ENCODE results near the gene SLC10A7. TPM values are rescaled to one million over a fixed set of nuclear protein-coding genes. Genes with fewer than 3 reads are reported as not detected.

The SLC10A7 gene
- total RNA-seq, 3 donors from 2014 or later (not counting 1 experiment from before 2014, with no cell fraction given): 16.0 to 29.4 (median 26.3) TPM

DNA sequence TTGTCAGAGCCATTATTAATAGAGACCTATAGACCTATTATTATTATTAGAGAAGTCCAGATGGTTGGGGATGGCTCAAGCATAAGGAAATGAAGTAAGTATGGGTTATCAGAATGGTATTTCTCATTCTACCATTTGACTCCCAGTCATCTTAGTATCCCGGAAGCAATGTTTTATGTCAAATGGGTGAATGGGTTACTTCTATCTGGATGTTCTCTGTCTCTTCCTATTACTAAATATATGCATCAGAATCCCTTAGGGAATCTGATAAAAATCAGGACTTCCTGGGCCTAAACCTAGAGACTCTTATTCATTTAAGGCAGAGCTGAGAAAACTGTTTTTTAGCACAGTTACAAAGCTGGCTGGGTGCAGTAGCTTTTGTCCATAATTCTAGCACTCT is 149.9 kb downstream of the SLC10A7 start:
- Histone ChIP-seq H3K4me1 (ENCODE audit: control insufficient read depth, insufficient read depth, low read length) (no peaks in the 10 kb centered on the region), H3K27me3 (ENCODE audit: control insufficient read depth, insufficient read depth, low read length) (no peaks in the 10 kb centered on the region), H3K4me3 (ENCODE audit: low read length) (no peak overlapping the region), H3K27ac (ENCODE audit: low read length) (no peak overlapping the region), H3K36me3 (ENCODE audit: control insufficient read depth, insufficient read depth, low read length) (no peaks in the 10 kb centered on the region), H3K9me3 (ENCODE audit: control insufficient read depth, insufficient read depth, low read length) (no peaks in the 10 kb centered on the region)
- no peak overlapping the region for H3K27ac Mint-ChIP-seq
- intact Hi-C loops (cut with micrococcal nuclease): no loop called here
- no peak overlapping the region for H3K4me3 Mint-ChIP-seq
- no peaks in the 10 kb centered on the region for H3K36me3 Mint-ChIP-seq
- no peaks in the 10 kb centered on the region for H3K9me3 Mint-ChIP-seq
- WGBS (ENCODE audit: insufficient coverage): no CpG with 5 or more reads among the region's 1 CpG
- ATAC-seq (no peak), DNase-seq (no peak)
- H3K27me3 Mint-ChIP-seq (ENCODE audit: low read depth in 2 of 2): no peaks in the 10 kb centered on the region
- H3K4me1 Mint-ChIP-seq: peaks cover 5 to 23% of the 10 kb centered on the region in 2 donors
- TF ChIP-seq, protein P1, sequence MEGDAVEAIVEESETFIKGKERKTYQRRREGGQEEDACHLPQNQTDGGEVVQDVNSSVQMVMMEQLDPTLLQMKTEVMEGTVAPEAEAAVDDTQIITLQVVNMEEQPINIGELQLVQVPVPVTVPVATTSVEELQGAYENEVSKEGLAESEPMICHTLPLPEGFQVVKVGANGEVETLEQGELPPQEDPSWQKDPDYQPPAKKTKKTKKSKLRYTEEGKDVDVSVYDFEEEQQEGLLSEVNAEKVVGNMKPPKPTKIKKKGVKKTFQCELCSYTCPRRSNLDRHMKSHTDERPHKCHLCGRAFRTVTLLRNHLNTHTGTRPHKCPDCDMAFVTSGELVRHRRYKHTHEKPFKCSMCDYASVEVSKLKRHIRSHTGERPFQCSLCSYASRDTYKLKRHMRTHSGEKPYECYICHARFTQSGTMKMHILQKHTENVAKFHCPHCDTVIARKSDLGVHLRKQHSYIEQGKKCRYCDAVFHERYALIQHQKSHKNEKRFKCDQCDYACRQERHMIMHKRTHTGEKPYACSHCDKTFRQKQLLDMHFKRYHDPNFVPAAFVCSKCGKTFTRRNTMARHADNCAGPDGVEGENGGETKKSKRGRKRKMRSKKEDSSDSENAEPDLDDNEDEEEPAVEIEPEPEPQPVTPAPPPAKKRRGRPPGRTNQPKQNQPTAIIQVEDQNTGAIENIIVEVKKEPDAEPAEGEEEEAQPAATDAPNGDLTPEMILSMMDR (IDR thresholded peaks at IDR 0.05): no peak

GRCh38 chr4:146370841-146371240 is 150.9 kb downstream of the SLC10A7 start:
- Histone ChIP-seq H3K4me3 (ENCODE audit: low read length) (no peak overlapping the region), H3K4me1 (ENCODE audit: control insufficient read depth, insufficient read depth, low read length) (no peaks in the 10 kb centered on the region), H3K27ac (ENCODE audit: low read length) (no peak overlapping the region), H3K36me3 (ENCODE audit: control insufficient read depth, insufficient read depth, low read length) (no peaks in the 10 kb centered on the region), H3K9me3 (ENCODE audit: control insufficient read depth, insufficient read depth, low read length) (no peaks in the 10 kb centered on the region), H3K27me3 (ENCODE audit: control insufficient read depth, insufficient read depth, low read length) (no peaks in the 10 kb centered on the region)
- Mint-ChIP-seq H3K27me3 (ENCODE audit: low read depth in 2 of 2) (no peaks in the 10 kb centered on the region), H3K27ac (no peak overlapping the region), H3K36me3 (no peaks in the 10 kb centered on the region), H3K4me1 (peaks cover 5 to 23% of the 10 kb centered on the region in 2 donors), H3K4me3 (no peak overlapping the region), H3K9me3 (no peaks in the 10 kb centered on the region)
- WGBS (ENCODE audit: insufficient coverage): 95% methylated on average over 2 of the region's 2 CpGs
- TF ChIP-seq, protein P1 (IDR thresholded peaks at IDR 0.05): no peak
- ATAC-seq: no peak
- intact Hi-C loops (cut with micrococcal nuclease): no loop called here
- DNase-seq: no peak

- intact Hi-C loops (cut with micrococcal nuclease): no loop called here
Observed at GRCh38 chr4:146369446-146369845, 152.3 kb downstream of the SLC10A7 start.

More at GRCh38 chr4:146369446-146369845, 152.3 kb downstream of the SLC10A7 start:
- Histone ChIP-seq H3K4me3 (ENCODE audit: low read length) (no peak overlapping the region), H3K27ac (ENCODE audit: low read length) (no peak overlapping the region), H3K4me1 (ENCODE audit: control insufficient read depth, insufficient read depth, low read length) (no peaks in the 10 kb centered on the region), H3K36me3 (ENCODE audit: control insufficient read depth, insufficient read depth, low read length) (no peaks in the 10 kb centered on the region), H3K9me3 (ENCODE audit: control insufficient read depth, insufficient read depth, low read length) (no peaks in the 10 kb centered on the region), H3K27me3 (ENCODE audit: control insufficient read depth, insufficient read depth, low read length) (no peaks in the 10 kb centered on the region)
- no peak for ATAC-seq
- H3K36me3 Mint-ChIP-seq: no peaks in the 10 kb centered on the region
- DNase-seq: no peak
- 100% methylated on average over 1 of the region's 3 CpGs for WGBS (ENCODE audit: insufficient coverage)
- H3K4me3 Mint-ChIP-seq: peak overlapping the region; percentile 17
- H3K27me3 Mint-ChIP-seq (ENCODE audit: low read depth in 2 of 2): no peaks in the 10 kb centered on the region
- no peaks in the 10 kb centered on the region for H3K9me3 Mint-ChIP-seq
- TF ChIP-seq, protein P1 (IDR thresholded peaks at IDR 0.05): no peak
- peaks cover 5 to 23% of the 10 kb centered on the region in 2 donors for H3K4me1 Mint-ChIP-seq
- H3K27ac Mint-ChIP-seq: peak overlapping the region in 1 of 2 donors; percentile 85
